OCI-LY1 (cell line): ENCODE measurements around the gene THBS3.

Experiments used
- CTCF ChIP-seq: fragments of 200-600 bp; sonication (generic), shearing (Covaris generic); IDR thresholded peaks from 2 replicates; pipeline ENCODE4 v1.5.1; 2017; ENCODE audit warnings: mild to moderate bottlenecking, antibody characterized with exemption, low read length, moderate library complexity, mixed read lengths
- EZH2 ChIP-seq: fragments of 200-600 bp; sonication (generic), shearing (Covaris generic); IDR thresholded peaks from 2 replicates; pipeline ENCODE4 v1.8.0; 2017; ENCODE audit warnings: borderline replicate concordance, mixed run types, mild to moderate bottlenecking, antibody characterized with exemption, low read length, moderate library complexity, mixed read lengths

- TF ChIP-seq CTCF: no peak
- TF ChIP-seq EZH2: no peak
These were observed 26.2 kb downstream of the THBS3 start for GRCh38 chr1:155181371-155182051.
